HG03378 (cell line): Measurements from ENCODE around the gene TJAP1.

Source experiments
- ATAC-seq: cut with Tn5 transposase; IDR thresholded peaks from one replicate; pipeline ENCODE4 v1.9.1; 2021; ENCODE audit warnings: mild to moderate bottlenecking, moderate library complexity; ENCODE audit not compliant: unreplicated experiment

The TJAP1 gene

GRCh38 chr6:43503443-43503842 is 26.1 kb downstream of the TJAP1 start:
- no peak for ATAC-seq

GRCh38 chr6:43504756-43505593 is 27.6 kb downstream of the TJAP1 start:
- no peak for ATAC-seq

GRCh38 chr6:43505718-43506117 is 28.3 kb downstream of the TJAP1 start:
- ATAC-seq, result no peak

- ATAC-seq, result no peak
Measured at GRCh38 chr6:43506171-43506570, 28.8 kb downstream of the TJAP1 start.

GRCh38 chr6:43506667-43507471 is 29.5 kb downstream of the TJAP1 start:
- ATAC-seq, result peak; percentile 58

GRCh38 chr6:43508481-43509141 is 31.2 kb downstream of the TJAP1 start:
- ATAC-seq, result no peak

- ATAC-seq, result no peak
Measured at GRCh38 chr6:43509142-43509983, 32.0 kb downstream of the TJAP1 start.

GRCh38 chr6:43509984-43510826 is 32.8 kb downstream of the TJAP1 start, which contains the start of gene LRRC73:
Gene LRRC73, minus strand, starts transcription at chr6:43510346. Its CDS starts 561 bp downstream, at chr6:43509785.
- no peak for ATAC-seq

- no peak for ATAC-seq
Measured at GRCh38 chr6:43510827-43511163, 33.4 kb downstream of the TJAP1 start.

- ATAC-seq, result no peak
Measured at GRCh38 chr6:43511824-43512415, 34.5 kb downstream of the TJAP1 start.

GRCh38 chr6:43515808-43516207 is 38.4 kb downstream of the TJAP1 start:
- no peak for ATAC-seq

GRCh38 chr6:43516367-43516696 is 39.0 kb downstream of the TJAP1 start:
- ATAC-seq, result peak; percentile 5

- peak; percentile 69 for ATAC-seq
Measured at GRCh38 chr6:43516697-43517504, 39.5 kb downstream of the TJAP1 start, which contains the start of the genes POLR1C and YIPF3. Gene POLR1C, plus strand, starts transcription at chr6:43517089. Its CDS starts 21 bp downstream, at chr6:43517110. Gene YIPF3, minus strand, starts transcription at chr6:43516926. Its CDS starts 119 bp downstream, at chr6:43516807.

- no peak for ATAC-seq
Measured at GRCh38 chr6:43517505-43518357, 40.4 kb downstream of the TJAP1 start.

GRCh38 chr6:43520097-43520496 is 42.7 kb downstream of the TJAP1 start:
- ATAC-seq, result no peak

GRCh38 chr6:43521836-43522235 is 44.5 kb downstream of the TJAP1 start:
- no peak for ATAC-seq

GRCh38 chr6:43522547-43523261 is 45.3 kb downstream of the TJAP1 start:
- no peak for ATAC-seq
